ENCODE measurements around the gene FBH1. TPM values are rescaled to one million over a fixed set of nuclear protein-coding genes. Genes with fewer than 3 reads are reported as not detected.

The FBH1 gene
- total RNA-seq, 1 donor from 2014 or later: 73.3 TPM

DNA sequence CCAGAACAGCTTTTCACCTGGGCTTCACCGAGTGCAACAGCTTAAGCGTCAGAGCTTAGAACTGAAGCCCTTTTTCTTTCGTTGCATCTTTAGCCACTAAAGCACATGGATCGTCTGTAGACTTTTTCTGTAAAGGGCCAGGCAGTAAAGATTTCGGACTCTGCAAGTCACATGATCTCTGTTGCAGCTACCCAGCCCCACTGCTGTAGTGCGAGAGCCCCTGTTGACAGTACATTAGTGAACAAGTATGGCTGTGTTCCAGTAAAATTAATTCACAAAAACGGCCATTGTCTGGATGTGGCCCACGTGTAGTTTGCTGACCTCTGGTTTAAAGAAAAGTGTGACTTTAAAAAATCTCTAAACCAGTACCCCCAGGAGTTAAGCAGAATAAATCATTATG is 39.4 kb downstream of the FBH1 start:
- DNase-seq: no peak
- Histone ChIP-seq H3K27me3 (no peaks in the 10 kb centered on the region), H3K36me3 (peaks cover 88% of the 10 kb centered on the region), H3K4me3 (no peak overlapping the region), H3K4me1 (no peaks in the 10 kb centered on the region), H3K27ac (no peak overlapping the region), H3K9me3 (no peaks in the 10 kb centered on the region)
- intact Hi-C loops (cut with DNase I): no loop called here
- no peak for ATAC-seq
- TF ChIP-seq, protein P1, sequence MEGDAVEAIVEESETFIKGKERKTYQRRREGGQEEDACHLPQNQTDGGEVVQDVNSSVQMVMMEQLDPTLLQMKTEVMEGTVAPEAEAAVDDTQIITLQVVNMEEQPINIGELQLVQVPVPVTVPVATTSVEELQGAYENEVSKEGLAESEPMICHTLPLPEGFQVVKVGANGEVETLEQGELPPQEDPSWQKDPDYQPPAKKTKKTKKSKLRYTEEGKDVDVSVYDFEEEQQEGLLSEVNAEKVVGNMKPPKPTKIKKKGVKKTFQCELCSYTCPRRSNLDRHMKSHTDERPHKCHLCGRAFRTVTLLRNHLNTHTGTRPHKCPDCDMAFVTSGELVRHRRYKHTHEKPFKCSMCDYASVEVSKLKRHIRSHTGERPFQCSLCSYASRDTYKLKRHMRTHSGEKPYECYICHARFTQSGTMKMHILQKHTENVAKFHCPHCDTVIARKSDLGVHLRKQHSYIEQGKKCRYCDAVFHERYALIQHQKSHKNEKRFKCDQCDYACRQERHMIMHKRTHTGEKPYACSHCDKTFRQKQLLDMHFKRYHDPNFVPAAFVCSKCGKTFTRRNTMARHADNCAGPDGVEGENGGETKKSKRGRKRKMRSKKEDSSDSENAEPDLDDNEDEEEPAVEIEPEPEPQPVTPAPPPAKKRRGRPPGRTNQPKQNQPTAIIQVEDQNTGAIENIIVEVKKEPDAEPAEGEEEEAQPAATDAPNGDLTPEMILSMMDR (IDR thresholded peaks at IDR 0.05): no peak

DNA sequence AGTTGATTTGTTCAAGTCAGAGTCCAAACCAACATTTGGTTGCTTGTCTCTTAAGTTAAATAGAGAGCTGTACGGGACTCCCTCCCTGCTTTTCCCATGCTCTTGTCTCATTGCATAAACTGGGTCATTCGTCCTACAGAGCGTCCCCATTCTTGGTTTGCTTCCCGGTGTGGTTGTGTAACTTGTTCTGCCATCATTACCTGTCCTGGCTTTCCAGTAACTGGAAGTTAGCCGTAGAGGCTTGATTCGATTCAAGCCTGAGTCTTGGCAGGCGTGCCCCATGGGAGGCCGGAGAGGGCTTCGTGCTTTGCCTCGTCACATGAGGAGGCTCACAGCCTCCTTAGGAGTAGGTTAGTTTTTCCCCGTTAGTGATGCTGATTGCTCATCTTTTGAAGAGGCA is 40.2 kb downstream of the FBH1 start:
- Histone ChIP-seq H3K27me3 (no peaks in the 10 kb centered on the region), H3K9me3 (no peaks in the 10 kb centered on the region), H3K36me3 (peaks cover 88% of the 10 kb centered on the region), H3K27ac (no peak overlapping the region), H3K4me1 (no peaks in the 10 kb centered on the region), H3K4me3 (no peak overlapping the region)
- TF ChIP-seq, protein P1 (IDR thresholded peaks at IDR 0.05): no peak
- DNase-seq (no peak), ATAC-seq (no peak)
- intact Hi-C loops (cut with DNase I): no loop called here

DNA sequence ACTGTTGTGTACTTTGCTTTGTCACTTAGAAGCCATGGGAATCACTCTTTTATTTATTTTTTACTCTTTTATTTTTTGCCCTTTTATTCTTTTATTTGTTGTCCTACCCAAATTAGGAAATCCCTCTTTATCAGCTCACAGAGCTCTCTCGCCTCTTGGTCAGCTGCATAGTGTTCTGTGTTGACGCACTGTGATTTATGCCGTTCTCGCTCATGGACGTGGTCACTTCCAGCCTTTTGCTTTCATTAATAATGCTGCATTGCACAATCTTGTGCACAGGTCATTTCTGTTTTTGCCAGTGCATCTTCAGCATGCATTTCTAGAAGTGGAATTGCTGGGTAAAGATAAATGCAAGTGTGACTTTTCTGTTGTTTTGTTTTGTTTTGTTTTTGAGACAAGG is 42.3 kb downstream of the FBH1 start:
- H3K36me3 ChIP-seq: peaks cover 88% of the 10 kb centered on the region
- intact Hi-C loops (cut with DNase I): no loop called here
- H3K9me3 ChIP-seq: no peaks in the 10 kb centered on the region
- no peaks in the 10 kb centered on the region for H3K27me3 ChIP-seq
- no peak overlapping the region for H3K27ac ChIP-seq
- no peak for DNase-seq
- TF ChIP-seq, protein P1 (IDR thresholded peaks at IDR 0.05): no peak
- ATAC-seq: peak; percentile 46
- H3K4me1 ChIP-seq: no peaks in the 10 kb centered on the region
- H3K4me3 ChIP-seq: no peak overlapping the region

DNA sequence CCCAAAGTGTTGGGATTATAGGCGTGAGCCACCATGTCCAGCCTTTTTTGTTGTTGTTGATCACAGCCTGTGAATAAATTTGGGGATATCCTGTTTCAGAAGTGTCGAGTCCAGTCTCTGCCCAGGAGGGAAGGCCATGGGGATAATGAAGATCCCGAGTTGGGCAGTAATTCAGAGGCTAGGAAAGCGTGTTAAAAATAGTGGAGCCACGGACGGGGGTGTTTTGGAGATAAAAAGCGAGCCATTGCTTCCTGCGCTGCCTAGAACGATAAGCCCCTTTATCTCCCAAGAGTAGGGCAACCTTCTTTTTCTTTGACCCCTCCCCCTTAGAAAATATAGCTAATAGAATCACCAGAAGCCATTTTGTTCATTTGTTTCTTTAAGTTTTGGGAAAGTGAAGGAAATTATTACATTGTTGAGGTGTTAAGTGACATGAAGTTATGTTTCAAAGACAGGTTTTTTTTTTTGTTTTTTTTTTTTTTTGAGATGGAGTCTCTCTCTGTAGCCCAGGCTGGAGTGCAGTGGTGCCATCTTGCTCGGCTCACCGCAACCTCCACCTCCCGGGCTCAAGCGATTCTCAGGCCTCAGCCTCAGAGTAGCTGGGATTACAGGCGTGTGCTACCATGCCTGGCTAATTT is 44.0 kb downstream of the FBH1 start:
- TF ChIP-seq, protein P1 (IDR thresholded peaks at IDR 0.05): no peak
- ATAC-seq (no peak), DNase-seq (no peak)
- Histone ChIP-seq H3K27ac (no peak overlapping the region), H3K27me3 (no peaks in the 10 kb centered on the region), H3K9me3 (no peaks in the 10 kb centered on the region), H3K36me3 (peaks cover 87% of the 10 kb centered on the region), H3K4me3 (no peak overlapping the region), H3K4me1 (no peaks in the 10 kb centered on the region)
- intact Hi-C loops (cut with DNase I): no loop called here

DNA sequence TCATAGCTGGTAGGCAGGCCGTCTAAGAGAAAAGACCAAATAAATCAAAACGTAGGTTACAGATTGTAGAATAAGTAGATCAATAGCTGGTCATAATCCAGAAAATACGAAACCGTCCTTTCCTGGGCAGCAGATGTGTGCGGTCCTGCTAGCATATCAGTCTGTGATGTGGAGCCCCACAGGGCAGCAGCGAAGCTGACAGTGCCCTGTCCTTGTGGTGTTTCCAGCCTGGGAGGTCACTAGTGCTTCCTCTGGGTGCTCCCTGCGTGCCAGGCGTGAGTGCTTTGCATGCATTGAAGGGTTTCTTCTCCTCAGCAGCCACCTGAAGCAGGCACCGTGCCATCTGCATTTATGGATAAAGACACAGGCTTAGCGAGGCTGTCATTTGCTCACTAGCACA is 45.6 kb downstream of the FBH1 start:
- H3K27me3 ChIP-seq: no peaks in the 10 kb centered on the region
- no peaks in the 10 kb centered on the region for H3K4me1 ChIP-seq
- no peak overlapping the region for H3K4me3 ChIP-seq
- peaks cover 72% of the 10 kb centered on the region for H3K36me3 ChIP-seq
- no peaks in the 10 kb centered on the region for H3K9me3 ChIP-seq
- intact Hi-C loops (cut with DNase I): no loop called here
- no peak for DNase-seq
- TF ChIP-seq, protein P1 (IDR thresholded peaks at IDR 0.05): no peak
- ATAC-seq: no peak
- no peak overlapping the region for H3K27ac ChIP-seq

DNA sequence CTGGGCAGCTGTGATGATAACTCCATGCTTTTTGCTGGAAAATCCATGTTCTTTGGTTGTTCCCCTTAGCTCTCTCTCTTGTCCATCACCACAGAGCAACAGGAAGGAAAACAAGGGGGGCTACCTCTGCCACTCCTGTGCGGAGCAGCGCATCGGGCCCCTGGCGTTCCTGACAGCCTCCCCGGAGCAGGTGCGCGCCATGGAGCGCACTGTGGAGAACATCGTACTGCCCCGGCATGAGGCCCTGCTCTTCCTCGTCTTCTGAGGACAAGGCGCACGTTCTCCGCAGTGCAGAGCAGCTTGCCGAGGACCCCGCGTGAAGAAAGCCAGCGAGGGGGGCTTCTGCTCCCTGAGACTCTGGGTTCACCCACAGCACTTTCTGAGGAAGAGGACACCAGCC is 47.0 kb downstream of the FBH1 start:
- intact Hi-C loops (cut with DNase I): no loop called here
- Histone ChIP-seq H3K27me3 (no peaks in the 10 kb centered on the region), H3K36me3 (peaks cover 61% of the 10 kb centered on the region), H3K4me3 (no peak overlapping the region), H3K9me3 (no peaks in the 10 kb centered on the region), H3K27ac (no peak overlapping the region), H3K4me1 (peaks cover 6% of the 10 kb centered on the region)
- TF ChIP-seq, protein P1 (IDR thresholded peaks at IDR 0.05): no peak
- no peak for DNase-seq
- ATAC-seq: no peak
